ENCODE results near the gene RBBP7.
"Not testable (repeated sequence)": the region's sequence is repeated elsewhere in the genome, so short reads cannot be mapped to it uniquely, and the experiment has no call there.

Gene RBBP7

DNA sequence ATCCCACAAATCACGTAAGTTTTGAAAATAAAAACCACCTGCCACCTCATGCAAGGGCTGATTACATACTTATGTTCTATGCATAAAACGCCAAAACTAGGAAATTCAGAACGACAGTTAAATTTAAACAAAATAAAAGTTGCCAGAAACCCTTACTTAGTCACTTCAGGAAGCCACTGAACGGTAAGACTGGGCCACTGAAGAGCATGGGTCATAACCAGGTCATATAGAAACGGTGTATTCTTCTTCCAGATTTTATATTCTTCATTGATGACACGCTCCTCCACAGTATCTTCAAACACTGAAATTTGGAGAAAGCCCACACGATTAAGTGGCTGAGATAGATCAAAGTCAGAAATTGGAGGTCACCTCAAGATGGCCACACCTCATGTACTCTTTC lies 1.2 kb downstream of the RBBP7 start:
- in situ Hi-C loops (cut with MboI; ENCODE audit: low sequenced_read_pairs) = no loop called here

DNA sequence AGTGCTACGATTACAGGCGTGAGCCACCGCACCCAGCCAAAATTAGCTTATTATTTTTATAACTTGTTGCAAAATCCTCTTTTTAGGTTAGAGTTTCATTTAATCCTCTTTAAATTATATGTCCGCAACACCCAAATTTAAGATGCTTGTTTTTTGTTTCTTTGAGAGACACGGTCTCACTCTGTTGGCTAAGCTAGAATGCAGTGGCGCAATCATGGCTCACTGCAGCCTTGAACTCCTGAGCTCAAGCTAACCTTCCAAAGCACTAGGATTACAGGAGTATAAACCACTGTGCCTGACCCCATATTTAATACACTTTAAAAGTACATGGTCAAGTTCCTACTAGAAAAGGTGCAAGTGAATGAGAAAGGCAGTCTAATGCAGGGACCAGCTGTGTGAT lies 2.2 kb downstream of the RBBP7 start:
- in situ Hi-C loops (cut with MboI; ENCODE audit: low sequenced_read_pairs) = no loop called here

DNA sequence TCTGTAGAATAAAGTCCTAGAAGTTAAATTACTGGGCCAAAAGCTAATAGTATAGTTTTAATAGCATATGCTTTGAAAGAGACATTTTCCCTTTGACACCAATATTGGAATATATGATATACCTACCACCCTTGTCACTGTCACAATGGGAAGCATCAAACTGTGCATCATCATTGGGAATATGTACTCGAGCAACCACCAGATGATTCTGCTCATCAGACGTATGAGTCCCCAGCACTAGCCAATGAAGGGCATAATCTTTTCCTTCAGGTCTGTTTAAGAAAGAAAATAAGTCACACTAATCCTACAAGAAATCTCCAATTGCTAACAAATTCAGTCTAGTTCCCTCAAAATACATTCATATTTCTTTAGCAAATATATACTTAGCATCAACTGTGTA lies 7.3 kb downstream of the RBBP7 start:
- in situ Hi-C loops (cut with MboI; ENCODE audit: low sequenced_read_pairs) = no loop called here

- in situ Hi-C loops (cut with MboI; ENCODE audit: low sequenced_read_pairs) = no loop called here
These were observed 13.4 kb downstream of the RBBP7 start for GRCh38 chrX:16856744-16857143.

DNA sequence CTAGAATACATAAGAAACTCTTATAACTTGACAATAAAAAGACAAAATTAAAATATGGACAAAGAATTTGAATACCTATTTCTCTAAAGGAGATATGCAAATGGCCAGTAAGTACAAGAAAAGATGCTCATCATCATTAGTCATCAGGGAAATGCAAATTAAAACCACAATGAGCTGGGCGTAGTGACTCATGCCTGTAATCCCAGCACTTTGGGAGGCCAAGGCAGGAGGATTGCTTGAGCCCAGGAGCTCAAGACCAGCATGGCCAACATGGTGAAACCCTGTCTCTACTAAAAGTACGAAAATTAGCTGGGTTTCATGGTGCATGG lies 14.1 kb downstream of the RBBP7 start:
- in situ Hi-C loops (cut with MboI; ENCODE audit: low sequenced_read_pairs) = not testable (repeated sequence)

- in situ Hi-C loops (cut with MboI; ENCODE audit: low sequenced_read_pairs) = no loop called here
These were observed 14.6 kb downstream of the RBBP7 start for GRCh38 chrX:16855363-16856075.

GRCh38 chrX:16853537-16853936 lies 16.6 kb downstream of the RBBP7 start:
- in situ Hi-C loops (cut with MboI; ENCODE audit: low sequenced_read_pairs) = no loop called here

- in situ Hi-C loops (cut with MboI; ENCODE audit: low sequenced_read_pairs) = no loop called here
These were observed 17.5 kb downstream of the RBBP7 start for GRCh38 chrX:16852617-16853179.

DNA sequence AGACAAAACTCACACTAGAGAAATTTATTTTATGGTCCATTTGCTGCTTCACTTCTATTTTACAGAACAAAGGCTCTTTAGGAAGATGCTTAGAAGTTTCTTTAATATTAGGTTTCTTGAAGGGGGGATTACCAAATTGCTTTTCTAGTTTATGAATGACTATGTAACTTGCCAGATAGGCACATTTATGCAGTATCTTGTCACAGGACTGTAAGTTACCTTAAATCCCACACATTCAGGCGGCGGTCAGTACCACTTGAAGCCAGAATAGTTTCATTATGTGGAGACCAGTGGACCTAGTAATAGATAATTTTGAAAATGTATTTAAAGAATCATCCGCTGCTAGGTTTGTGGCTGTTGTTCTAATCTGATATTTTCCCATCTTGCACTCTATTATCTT lies 18.3 kb downstream of the RBBP7 start:
- in situ Hi-C loops (cut with MboI; ENCODE audit: low sequenced_read_pairs) = no loop called here

GRCh38 chrX:16851421-16851820 lies 18.7 kb downstream of the RBBP7 start:
- in situ Hi-C loops (cut with MboI; ENCODE audit: low sequenced_read_pairs) = no loop called here

DNA sequence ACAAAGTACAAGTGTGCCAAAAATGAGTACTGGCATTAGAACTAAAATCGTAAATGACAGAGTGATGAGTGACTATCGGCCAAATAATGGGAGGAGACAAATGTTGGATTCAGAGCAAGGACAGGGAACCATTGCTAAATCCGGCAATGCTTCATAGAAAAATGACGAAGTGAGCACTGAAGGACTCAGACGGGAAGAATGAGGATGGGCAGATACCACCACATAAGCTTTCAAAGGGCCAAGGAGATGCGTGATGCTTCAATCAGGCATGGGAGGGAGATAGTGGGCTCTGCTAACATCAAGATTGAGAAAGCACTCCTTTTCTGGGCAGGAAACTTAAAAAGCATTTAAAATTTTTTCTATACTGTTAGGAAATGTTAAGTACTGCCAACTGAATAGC lies 21.6 kb downstream of the RBBP7 start:
- in situ Hi-C loops (cut with MboI; ENCODE audit: low sequenced_read_pairs) = no loop called here

- in situ Hi-C loops (cut with MboI; ENCODE audit: low sequenced_read_pairs) = no loop called here
These were observed 24.5 kb downstream of the RBBP7 start for GRCh38 chrX:16845686-16846085.

DNA sequence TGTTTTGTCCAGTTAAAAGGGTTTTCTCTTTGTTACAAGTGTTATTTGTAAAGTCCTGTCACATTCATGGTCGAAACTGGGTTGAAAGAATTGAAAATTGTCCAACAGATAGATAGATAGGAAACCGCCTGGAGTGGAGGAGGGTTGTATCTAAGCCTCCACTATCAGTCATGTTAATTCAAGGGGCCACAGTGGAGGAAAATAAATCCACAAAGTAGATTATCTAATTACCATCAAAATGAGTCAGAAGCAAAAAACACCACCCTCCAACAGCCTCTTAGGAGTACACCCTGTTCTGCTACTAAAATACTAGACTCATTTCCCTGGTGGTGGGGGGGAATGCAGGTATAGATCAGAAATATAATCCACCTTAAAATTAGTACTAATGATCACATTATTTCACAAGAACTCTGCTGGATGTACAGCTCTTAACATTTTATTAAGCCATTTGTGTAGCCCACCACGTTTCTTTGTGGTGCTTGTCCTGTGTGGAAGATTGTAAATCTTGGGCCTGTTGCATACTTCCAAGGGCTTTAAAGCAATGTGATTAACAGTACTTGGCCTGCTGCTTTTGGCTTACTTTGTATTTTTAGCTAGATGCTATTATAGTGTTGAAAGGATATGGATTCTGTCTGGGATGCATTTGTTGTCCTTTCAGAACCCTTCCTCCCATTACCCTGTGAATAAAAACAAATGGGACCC lies 26.8 kb downstream of the RBBP7 start:
- in situ Hi-C loops (cut with MboI; ENCODE audit: low sequenced_read_pairs) = no loop called here

- in situ Hi-C loops (cut with MboI; ENCODE audit: low sequenced_read_pairs) = no loop called here
These were observed 27.5 kb downstream of the RBBP7 start for GRCh38 chrX:16842684-16843083.

GRCh38 chrX:16839852-16840460 lies 30.2 kb downstream of the RBBP7 start:
- in situ Hi-C loops (cut with MboI; ENCODE audit: low sequenced_read_pairs) = no loop called here

DNA sequence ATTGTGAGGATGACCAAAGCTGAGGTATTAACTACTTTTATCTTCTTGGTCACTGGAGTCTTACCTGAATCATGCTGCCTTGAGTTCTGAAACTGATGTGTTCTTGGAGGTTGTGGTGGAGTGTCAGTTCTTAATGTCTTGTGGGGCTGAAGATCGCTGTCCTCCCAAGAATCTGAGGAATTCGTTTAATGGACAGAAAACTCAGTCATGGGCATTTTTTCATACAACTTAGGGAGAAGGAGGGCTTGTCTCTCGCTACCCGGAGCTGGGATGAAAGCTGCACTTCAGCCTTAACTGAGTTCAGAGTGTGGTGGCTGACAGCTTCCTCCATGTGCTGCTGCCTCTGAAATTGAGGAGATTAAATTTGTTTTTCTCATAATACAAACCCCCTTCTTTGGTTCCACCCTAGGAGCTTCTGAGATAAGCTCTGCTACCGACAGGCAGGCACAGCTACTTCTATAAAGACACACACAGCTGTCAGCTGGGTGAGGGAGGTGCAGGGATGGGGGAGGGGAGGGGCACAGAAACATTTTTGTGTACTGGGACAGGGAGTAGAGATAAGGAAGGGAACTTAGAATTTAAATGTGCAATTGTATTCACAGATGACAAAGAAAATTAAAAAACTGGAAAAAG lies 30.8 kb downstream of the RBBP7 start:
- in situ Hi-C loops (cut with MboI; ENCODE audit: low sequenced_read_pairs) = no loop called here

DNA sequence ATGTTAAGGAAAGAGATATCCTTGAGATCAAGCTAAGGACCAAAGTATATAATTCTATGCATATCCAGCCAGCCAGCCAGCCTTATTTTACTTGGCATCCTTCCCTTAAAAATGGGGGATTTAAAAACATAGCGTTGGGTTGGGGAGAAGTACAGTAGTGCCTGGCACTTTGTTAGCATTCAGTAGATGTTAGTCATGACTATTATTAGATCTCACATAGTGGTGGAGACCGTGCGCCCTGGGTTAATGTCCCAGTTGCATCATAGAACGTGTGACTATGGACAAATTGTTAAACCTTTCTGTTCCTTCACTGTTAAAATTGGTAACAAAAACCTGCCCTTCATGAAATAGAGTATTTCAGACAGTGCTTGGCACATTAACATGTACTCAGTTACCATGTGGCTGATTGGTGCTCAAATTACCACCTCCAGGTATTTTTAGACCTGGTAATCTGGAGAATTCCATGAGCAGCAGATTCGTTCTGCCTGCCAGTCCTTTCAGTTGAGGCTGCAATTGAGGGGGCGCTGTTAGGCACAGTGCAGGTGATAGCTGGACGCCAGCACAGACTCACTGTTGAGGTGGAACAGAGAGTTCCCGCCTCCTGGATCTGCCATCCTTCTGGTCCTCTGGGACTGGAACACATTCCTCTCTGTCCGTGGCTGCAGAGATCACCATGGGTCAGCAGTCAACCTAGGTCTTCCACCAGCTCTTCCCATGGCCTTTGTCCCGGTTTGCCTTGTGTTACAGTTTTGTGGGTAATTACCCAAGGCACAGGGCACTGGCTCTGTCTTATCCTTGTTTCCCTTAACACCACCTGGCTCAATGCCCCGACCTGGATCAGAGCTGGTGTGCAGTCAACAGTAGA lies 31.7 kb downstream of the RBBP7 start:
- in situ Hi-C loops (cut with MboI; ENCODE audit: low sequenced_read_pairs) = no loop called here

- in situ Hi-C loops (cut with MboI; ENCODE audit: low sequenced_read_pairs) = no loop called here
These were observed 33.8 kb downstream of the RBBP7 start for GRCh38 chrX:16836371-16836770.

- in situ Hi-C loops (cut with MboI; ENCODE audit: low sequenced_read_pairs) = no loop called here
These were observed 35.4 kb downstream of the RBBP7 start for GRCh38 chrX:16834806-16835205.

- in situ Hi-C loops (cut with MboI; ENCODE audit: low sequenced_read_pairs) = no loop called here
These were observed 37.9 kb downstream of the RBBP7 start for GRCh38 chrX:16832301-16832700.

Measured in HL-60/S4 treated with phorbol 12-myristate 13-acetate at 8.2 ng/mL for 4 days and 3 days (cell line).